Left ventricle myocardium inferior (tissue), 1 donor: ENCODE data around the gene NKD1. TPM values are rescaled to one million over a fixed set of nuclear protein-coding genes. Genes with fewer than 3 reads are reported as not detected.

Experiments used
- DNase-seq: peaks from one replicate; pipeline ENCODE4 v3.0.0-alpha.2; 2020
- H3K27ac ChIP-seq: fragments of 200-600 bp; replicated peaks from 2 replicates; pipeline ENCODE4 v1.8.0; 2021
- H3K27me3 ChIP-seq: fragments of 200-600 bp; 2 replicates; pipeline ENCODE4 v1.8.0; 2021; ENCODE audit warnings: low read depth
- H3K36me3 ChIP-seq: fragments of 200-600 bp; 2 replicates; pipeline ENCODE4 v1.8.0; 2021
- H3K4me1 ChIP-seq: fragments of 200-600 bp; 2 replicates; pipeline ENCODE4 v1.8.0; 2021
- H3K4me3 ChIP-seq: fragments of 200-600 bp; 2 replicates; pipeline ENCODE4 v1.8.0; 2021; ENCODE audit warnings: mild to moderate bottlenecking, moderate library complexity
- H3K9me3 ChIP-seq: fragments of 200-600 bp; replicated peaks from 2 replicates; pipeline ENCODE4 v1.8.0; 2021
- intact Hi-C: fragments of 100-400 bp; cut with micrococcal nuclease; formaldehyde crosslinking; loops from one replicate; pipeline ENCODE4 v1.11.0; 2022
- total RNA-seq: library from RNA; stranded (reverse); fragmentation: NEBNext Ultra II Directional; extraction: Animal tissue kit (Norgen Biotek cat#: 25700); gene quantifications from one replicate; pipeline ENCODE4 v1.2.1, GENCODE V29; 2021
- TF ChIP-seq, protein P1 (sequence below): fragments of 200-600 bp; IDR thresholded peaks from 2 replicates; pipeline ENCODE4 v1.8.0; 2021; ENCODE audit warnings: antibody characterized with exemption, mild to moderate bottlenecking, borderline replicate concordance
- donor health status: DM: no; HTN: yes; CAD: no; lungs with severe emphysema.

The NKD1 gene
- total RNA-seq, 1 donor from 2014 or later = 1.5 TPM

- no peaks in the 10 kb centered on the region for H3K9me3 ChIP-seq
- TF ChIP-seq, protein P1, sequence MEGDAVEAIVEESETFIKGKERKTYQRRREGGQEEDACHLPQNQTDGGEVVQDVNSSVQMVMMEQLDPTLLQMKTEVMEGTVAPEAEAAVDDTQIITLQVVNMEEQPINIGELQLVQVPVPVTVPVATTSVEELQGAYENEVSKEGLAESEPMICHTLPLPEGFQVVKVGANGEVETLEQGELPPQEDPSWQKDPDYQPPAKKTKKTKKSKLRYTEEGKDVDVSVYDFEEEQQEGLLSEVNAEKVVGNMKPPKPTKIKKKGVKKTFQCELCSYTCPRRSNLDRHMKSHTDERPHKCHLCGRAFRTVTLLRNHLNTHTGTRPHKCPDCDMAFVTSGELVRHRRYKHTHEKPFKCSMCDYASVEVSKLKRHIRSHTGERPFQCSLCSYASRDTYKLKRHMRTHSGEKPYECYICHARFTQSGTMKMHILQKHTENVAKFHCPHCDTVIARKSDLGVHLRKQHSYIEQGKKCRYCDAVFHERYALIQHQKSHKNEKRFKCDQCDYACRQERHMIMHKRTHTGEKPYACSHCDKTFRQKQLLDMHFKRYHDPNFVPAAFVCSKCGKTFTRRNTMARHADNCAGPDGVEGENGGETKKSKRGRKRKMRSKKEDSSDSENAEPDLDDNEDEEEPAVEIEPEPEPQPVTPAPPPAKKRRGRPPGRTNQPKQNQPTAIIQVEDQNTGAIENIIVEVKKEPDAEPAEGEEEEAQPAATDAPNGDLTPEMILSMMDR = no peak
- peak overlapping the region; percentile 75 for H3K4me3 ChIP-seq
- H3K27me3 ChIP-seq = peaks cover 79% of the 10 kb centered on the region
- H3K27ac ChIP-seq = no peak overlapping the region
- peak; percentile 19 for DNase-seq
- intact Hi-C loops = no loop called here
- H3K4me1 ChIP-seq = peaks cover 19% of the 10 kb centered on the region
- no peaks in the 10 kb centered on the region for H3K36me3 ChIP-seq
Measured at GRCh38 chr16:50547340-50548124, 664 bp upstream of the NKD1 start.

DNA sequence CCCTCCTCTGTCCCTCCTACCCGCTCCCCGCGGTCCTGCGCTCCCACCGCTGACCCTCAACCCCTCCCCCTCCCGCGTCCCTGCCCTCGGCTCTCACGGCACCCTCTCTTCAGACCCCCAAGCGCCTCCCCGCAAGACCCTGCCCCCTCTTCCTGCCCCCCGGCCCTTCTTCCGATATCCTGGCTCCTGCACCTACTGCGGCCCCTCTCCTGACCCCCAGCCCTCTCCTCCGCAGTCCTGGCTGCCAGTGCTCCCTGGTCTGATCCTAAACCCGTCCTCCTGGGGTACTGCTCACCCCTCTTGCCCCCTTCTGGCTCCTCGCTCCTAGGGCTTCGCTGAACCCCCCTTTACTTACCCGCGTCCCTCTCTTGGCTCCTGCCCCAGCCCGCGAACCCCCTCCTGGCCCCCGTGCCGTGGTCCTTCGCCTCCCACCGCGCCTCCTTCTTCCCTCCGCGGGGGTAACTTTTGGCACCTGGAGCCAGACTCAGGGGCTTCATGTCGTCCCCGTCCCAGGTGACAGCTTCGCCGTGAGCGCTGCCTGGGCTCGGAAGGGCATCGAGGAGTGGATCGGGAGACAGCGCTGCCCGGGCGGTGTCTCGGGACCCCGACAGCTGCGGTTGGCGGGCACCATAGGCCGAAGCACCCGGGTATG lies 839 bp downstream of the NKD1 start:
- intact Hi-C loops = no loop called here
- peak overlapping the region; percentile 75 for H3K4me3 ChIP-seq
- TF ChIP-seq, protein P1 = no peak
- DNase-seq = no peak
- no peaks in the 10 kb centered on the region for H3K9me3 ChIP-seq
- no peaks in the 10 kb centered on the region for H3K36me3 ChIP-seq
- peaks cover 64% of the 10 kb centered on the region for H3K27me3 ChIP-seq
- no peak overlapping the region for H3K27ac ChIP-seq
- H3K4me1 ChIP-seq = peaks cover 19% of the 10 kb centered on the region

- Histone ChIP-seq H3K4me3 (no peak overlapping the region), H3K9me3 (no peaks in the 10 kb centered on the region), H3K27me3 (peaks cover 59% of the 10 kb centered on the region), H3K36me3 (no peaks in the 10 kb centered on the region), H3K4me1 (peaks cover 19% of the 10 kb centered on the region), H3K27ac (no peak overlapping the region)
- TF ChIP-seq, protein P1 = no peak
- intact Hi-C loops = no loop called here
- DNase-seq = no peak
Measured at GRCh38 chr16:50549561-50549915, 1.3 kb downstream of the NKD1 start.

DNA sequence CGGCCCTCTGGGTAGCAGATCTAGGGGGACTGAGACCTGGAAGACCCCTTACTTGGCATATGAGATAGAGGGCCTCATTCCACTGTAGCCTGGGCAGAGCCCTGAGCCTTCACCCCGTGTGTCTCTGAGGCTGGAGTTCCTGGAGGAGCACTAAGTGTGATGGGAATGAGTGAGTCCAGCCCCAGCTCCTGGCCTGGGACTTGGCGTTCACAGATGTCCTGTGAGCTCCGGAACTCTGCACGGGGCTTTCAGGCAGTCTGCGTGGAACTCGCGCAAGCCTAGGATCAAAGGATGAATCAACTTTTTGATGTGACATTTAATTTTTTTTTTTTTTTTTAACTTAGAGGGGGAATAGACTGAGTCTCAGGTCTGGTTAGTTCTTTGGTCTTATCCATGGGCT lies 1.8 kb downstream of the NKD1 start:
- Histone ChIP-seq H3K27ac (no peak overlapping the region), H3K27me3 (peaks cover 55% of the 10 kb centered on the region), H3K4me3 (no peak overlapping the region), H3K9me3 (no peaks in the 10 kb centered on the region), H3K36me3 (no peaks in the 10 kb centered on the region), H3K4me1 (peaks cover 19% of the 10 kb centered on the region)
- TF ChIP-seq, protein P1 = no peak
- intact Hi-C loops = no loop called here
- no peak for DNase-seq

GRCh38 chr16:50550866-50551641 lies 2.9 kb downstream of the NKD1 start:
- Histone ChIP-seq H3K27me3 (peaks cover 51% of the 10 kb centered on the region), H3K4me3 (no peak overlapping the region), H3K27ac (no peak overlapping the region), H3K9me3 (no peaks in the 10 kb centered on the region), H3K4me1 (peaks cover 19% of the 10 kb centered on the region), H3K36me3 (no peaks in the 10 kb centered on the region)
- TF ChIP-seq, protein P1 = no peak
- intact Hi-C loops = no loop called here
- DNase-seq = no peak
